Breast epithelium (tissue), 3 donors: ENCODE results near the gene NPSR1.

Experiments
- CTCF ChIP-seq, 3 donors: fragments of 450-650 bp; IDR thresholded peaks; one replicate each; pipeline ENCODE4 v1.5.1; 2016 to 2017; ENCODE audit warnings: antibody characterized with exemption in 3 of 3, mild to moderate bottlenecking in 3 of 3, moderate library complexity in 3 of 3
- POLR2A ChIP-seq: fragments of 450-650 bp; IDR thresholded peaks from one replicate; pipeline ENCODE4 v1.6.1; 2016; ENCODE audit warnings: antibody characterized with exemption, mild to moderate bottlenecking, moderate library complexity

- TF ChIP-seq CTCF (IDR thresholded peaks at IDR 0.05) (no peak), POLR2A (no peak)
Measured at GRCh38 chr7:34849986-34850385, 192.0 kb downstream of the NPSR1 start.
